HG03175 (cell line): Measurements from ENCODE around the gene AMN1.
"Not testable (repeated sequence)": the region's sequence is repeated elsewhere in the genome, so short reads cannot be mapped to it uniquely, and the experiment has no call there.

Experiments
- ATAC-seq: cut with Tn5 transposase; IDR thresholded peaks from one replicate; pipeline ENCODE4 v1.9.1; 2021; ENCODE audit warnings: mild to moderate bottlenecking, moderate library complexity; ENCODE audit not compliant: unreplicated experiment

Gene AMN1

GRCh38 chr12:31728917-31729640 is at the start of gene AMN1:
AMN1 (minus strand) TSS chr12:31729021; CDS start chr12:31729008, 13 bp downstream.
- ATAC-seq = peak; percentile 95

- ATAC-seq = no peak
These were observed 45.0 kb upstream of the AMN1 start for GRCh38 chr12:31773867-31774266.

- peak; percentile 42 for ATAC-seq
These were observed 44.5 kb upstream of the AMN1 start for GRCh38 chr12:31773223-31773750.

- ATAC-seq = no peak
These were observed 43.9 kb upstream of the AMN1 start for GRCh38 chr12:31772685-31773222.

GRCh38 chr12:31772186-31772585 is 43.4 kb upstream of the AMN1 start:
- ATAC-seq = no peak

GRCh38 chr12:31768046-31768445 is 39.2 kb upstream of the AMN1 start:
- no peak for ATAC-seq

- ATAC-seq = no peak
These were observed 37.1 kb upstream of the AMN1 start for GRCh38 chr12:31765931-31766330.

- no peak for ATAC-seq
These were observed 31.0 kb upstream of the AMN1 start for GRCh38 chr12:31759632-31760459.

GRCh38 chr12:31758297-31758696 is 29.5 kb upstream of the AMN1 start:
- not testable (repeated sequence) for ATAC-seq

GRCh38 chr12:31756977-31757420 is 28.2 kb upstream of the AMN1 start:
- ATAC-seq = no peak

GRCh38 chr12:31752450-31752849 is 23.6 kb upstream of the AMN1 start:
- no peak for ATAC-seq

GRCh38 chr12:31751085-31751484 is 22.3 kb upstream of the AMN1 start:
- no peak for ATAC-seq

GRCh38 chr12:31750747-31751039 is 21.9 kb upstream of the AMN1 start:
- no peak for ATAC-seq

- peak; percentile 80 for ATAC-seq
These were observed 20.3 kb upstream of the AMN1 start for GRCh38 chr12:31749024-31749704.

GRCh38 chr12:31745242-31745641 is 16.4 kb upstream of the AMN1 start:
- ATAC-seq = no peak

GRCh38 chr12:31744363-31744762 is 15.5 kb upstream of the AMN1 start:
- ATAC-seq = not testable (repeated sequence)

- ATAC-seq = no peak
These were observed 14.1 kb upstream of the AMN1 start for GRCh38 chr12:31742891-31743290.

- ATAC-seq = no peak
These were observed 11.8 kb upstream of the AMN1 start for GRCh38 chr12:31740628-31741027.

GRCh38 chr12:31737763-31738162 is 8.9 kb upstream of the AMN1 start:
- ATAC-seq = no peak

- ATAC-seq = no peak
These were observed 8.5 kb upstream of the AMN1 start for GRCh38 chr12:31737345-31737744.

GRCh38 chr12:31736472-31736871 is 7.7 kb upstream of the AMN1 start:
- ATAC-seq = no peak
